Muscle layer of duodenum (tissue), 2 donors: Measurements from ENCODE around the gene HK1.

Source experiments
- H3K27ac ChIP-seq: one replicate; pipeline ENCODE4 v1.7.0; 2013; ENCODE audit warnings: mild to moderate bottlenecking, low read length
- H3K27me3 ChIP-seq: one replicate; pipeline ENCODE4 v1.7.0; 2013; ENCODE audit warnings: low read depth, mild to moderate bottlenecking, control low read depth, low read length
- H3K36me3 ChIP-seq, 2 donors: one replicate each; pipeline ENCODE4 v1.7.0; 2013; ENCODE audit warnings: low read length in 2 of 2, control low read depth in 1 of 2, mild to moderate bottlenecking in 1 of 2; ENCODE audit not compliant: insufficient read depth in 2 of 2, control insufficient read depth in 1 of 2
- H3K4me1 ChIP-seq, 2 donors: one replicate each; pipeline ENCODE4 v1.7.0; 2013; ENCODE audit warnings: low read length in 2 of 2, mild to moderate bottlenecking in 2 of 2, control low read depth in 1 of 2, moderate library complexity in 1 of 2; ENCODE audit not compliant: insufficient read depth in 2 of 2, control insufficient read depth in 1 of 2
- H3K4me3 ChIP-seq, 2 donors: one replicate each; pipeline ENCODE4 v1.7.0; 2013; ENCODE audit warnings: low read length in 2 of 2, low read depth in 1 of 2, mild to moderate bottlenecking in 1 of 2
- H3K9me3 ChIP-seq, 2 donors: one replicate each; pipeline ENCODE4 v1.7.0; 2013; ENCODE audit warnings: low read length in 2 of 2, control low read depth in 1 of 2, mild to moderate bottlenecking in 1 of 2; ENCODE audit not compliant: control insufficient read depth in 1 of 2
- donor health status: healthy.

Gene HK1

DNA sequence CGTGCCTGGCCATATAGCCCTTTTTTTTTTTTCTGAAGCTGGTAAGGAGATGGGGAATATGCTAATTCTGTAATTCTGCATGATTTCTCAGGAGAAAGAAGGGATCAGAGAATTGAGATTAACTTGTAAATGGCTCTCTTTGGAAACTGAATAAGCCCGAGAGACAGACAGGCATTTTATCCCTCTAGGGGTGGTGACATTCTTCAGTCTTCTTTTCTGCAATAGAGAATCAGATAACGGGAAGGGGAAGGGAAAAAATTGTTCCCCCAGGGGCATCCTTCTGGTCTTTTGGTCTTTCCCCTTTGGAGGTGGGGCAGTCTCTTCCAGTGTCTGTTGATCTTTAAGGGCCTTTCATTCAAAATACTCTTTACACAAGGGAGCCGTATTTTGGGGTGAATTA, 34.2 kb downstream of the HK1 start:
- H3K4me3 ChIP-seq: no peak overlapping the region
- H3K4me1 ChIP-seq: no peaks in the 10 kb centered on the region
- H3K36me3 ChIP-seq: no peaks in the 10 kb centered on the region
- H3K9me3 ChIP-seq: no peaks in the 10 kb centered on the region
- no peaks in the 10 kb centered on the region for H3K27me3 ChIP-seq
- no peak overlapping the region for H3K27ac ChIP-seq

GRCh38 chr10:69315100-69315542, 36.8 kb downstream of the HK1 start:
- Histone ChIP-seq H3K4me1 (peaks cover 2 to 7% of the 10 kb centered on the region in 2 donors), H3K9me3 (no peaks in the 10 kb centered on the region), H3K36me3 (peaks cover 0 to 4% of the 10 kb centered on the region in 2 donors), H3K27ac (no peak overlapping the region), H3K27me3 (no peaks in the 10 kb centered on the region), H3K4me3 (no peak overlapping the region)

DNA sequence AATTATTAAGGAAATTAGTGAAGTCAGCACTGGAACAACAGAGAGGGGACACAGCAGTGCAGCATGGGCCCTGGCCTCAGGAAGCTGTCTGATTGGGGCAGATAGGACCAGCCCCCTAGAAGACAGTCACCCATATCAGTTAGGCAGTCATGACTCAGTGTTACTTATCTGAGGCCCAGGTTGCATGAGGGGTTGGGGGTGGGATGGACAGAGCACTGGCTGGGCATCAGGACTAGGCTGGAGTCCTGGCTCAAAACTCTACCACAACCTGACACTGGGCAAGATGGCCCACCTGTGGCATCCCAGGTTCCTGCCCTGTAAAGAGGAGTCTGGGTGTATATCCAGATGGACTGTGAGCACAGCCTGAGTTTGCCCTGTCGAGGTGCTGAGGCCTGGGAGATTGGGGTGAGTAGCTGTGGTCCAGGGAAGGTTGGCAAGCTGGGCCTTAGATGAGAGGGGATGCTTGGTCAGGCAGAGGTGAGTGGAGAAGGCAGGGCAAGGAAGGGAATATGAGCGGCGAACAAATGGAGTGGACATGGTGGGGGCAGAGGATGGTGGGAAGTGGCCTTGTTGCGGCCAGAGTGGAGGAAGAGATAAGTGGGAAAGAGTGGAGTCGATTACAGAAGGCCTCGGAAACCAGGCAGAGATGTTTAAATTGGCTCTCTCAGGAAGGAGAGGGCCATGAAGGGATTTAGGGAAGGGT, 37.5 kb downstream of the HK1 start:
- Histone ChIP-seq H3K27me3 (no peaks in the 10 kb centered on the region), H3K4me3 (no peak overlapping the region), H3K27ac (no peak overlapping the region), H3K36me3 (peaks cover 0 to 4% of the 10 kb centered on the region in 2 donors), H3K9me3 (no peaks in the 10 kb centered on the region), H3K4me1 (peaks cover 7 to 13% of the 10 kb centered on the region in 2 donors)

- H3K27ac ChIP-seq: no peak overlapping the region
- H3K4me3 ChIP-seq: no peak overlapping the region
- H3K4me1 ChIP-seq: peaks cover 13 to 20% of the 10 kb centered on the region in 2 donors
- H3K36me3 ChIP-seq: peaks cover 0 to 4% of the 10 kb centered on the region in 2 donors
- H3K9me3 ChIP-seq: no peaks in the 10 kb centered on the region
- no peaks in the 10 kb centered on the region for H3K27me3 ChIP-seq
Measured at GRCh38 chr10:69316313-69317059, 38.2 kb downstream of the HK1 start.

- no peaks in the 10 kb centered on the region for H3K9me3 ChIP-seq
- peaks cover 0 to 4% of the 10 kb centered on the region in 2 donors for H3K36me3 ChIP-seq
- H3K27ac ChIP-seq: peak overlapping the region; percentile 49
- no peaks in the 10 kb centered on the region for H3K27me3 ChIP-seq
- peaks cover 13 to 25% of the 10 kb centered on the region in 2 donors for H3K4me1 ChIP-seq
- H3K4me3 ChIP-seq: no peak overlapping the region
Measured at GRCh38 chr10:69317175-69317604, 38.9 kb downstream of the HK1 start.

- H3K4me3 ChIP-seq: peak overlapping the region; percentile 73 to 93
- H3K9me3 ChIP-seq: no peaks in the 10 kb centered on the region
- peak overlapping the region; percentile 49 for H3K27ac ChIP-seq
- H3K4me1 ChIP-seq: peaks cover 13 to 25% of the 10 kb centered on the region in 2 donors
- peaks cover 0 to 4% of the 10 kb centered on the region in 2 donors for H3K36me3 ChIP-seq
- no peaks in the 10 kb centered on the region for H3K27me3 ChIP-seq
Measured at GRCh38 chr10:69317626-69318105, 39.4 kb downstream of the HK1 start.

DNA sequence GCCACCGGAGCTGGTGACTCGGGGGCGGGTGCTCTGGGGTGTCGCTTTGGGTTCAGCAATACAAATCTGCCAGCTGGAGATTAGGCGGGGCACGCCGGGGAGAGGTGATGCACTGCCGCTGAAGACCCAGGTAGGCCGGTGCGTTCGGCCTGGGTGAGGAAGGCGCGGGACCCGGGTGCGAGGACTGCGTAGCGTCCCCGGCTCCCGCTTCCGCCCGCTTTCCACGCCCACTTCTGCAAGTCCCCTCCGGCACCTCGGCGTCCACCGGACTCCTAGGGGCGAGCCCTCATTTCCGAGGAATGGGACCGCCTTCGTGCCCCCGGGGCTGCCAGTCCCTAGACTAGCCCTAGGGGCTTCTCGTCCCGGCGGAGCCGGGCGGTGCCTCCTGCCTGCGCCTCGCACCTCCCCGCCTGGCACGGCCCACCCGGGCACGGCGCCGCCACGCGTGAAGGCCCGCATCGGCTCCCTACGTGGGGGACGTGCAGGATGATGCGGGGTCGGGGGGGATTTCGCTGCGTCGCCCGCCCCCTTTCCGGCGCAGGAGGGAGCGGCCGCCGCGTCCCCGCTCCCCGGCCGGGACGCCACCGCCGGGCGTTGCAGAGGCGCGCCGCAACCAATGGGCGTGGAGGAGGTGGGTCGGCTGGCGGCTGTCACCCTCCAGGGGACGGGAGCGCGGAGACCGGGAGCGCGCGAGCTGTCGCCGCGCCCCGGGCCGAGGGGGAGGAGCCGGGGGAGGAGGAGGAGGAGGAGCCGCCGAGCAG, 40.0 kb downstream of the HK1 start:
- Histone ChIP-seq H3K27me3 (no peaks in the 10 kb centered on the region), H3K4me3 (peak overlapping the region; percentile 73 to 93), H3K27ac (peak overlapping the region; percentile 49), H3K36me3 (peaks cover 0 to 4% of the 10 kb centered on the region in 2 donors), H3K9me3 (no peaks in the 10 kb centered on the region), H3K4me1 (peaks cover 13 to 25% of the 10 kb centered on the region in 2 donors)

GRCh38 chr10:69318867-69319727, 40.8 kb downstream of the HK1 start:
- H3K36me3 ChIP-seq: peaks cover 0 to 4% of the 10 kb centered on the region in 2 donors
- peak overlapping the region; percentile 73 to 93 for H3K4me3 ChIP-seq
- H3K27me3 ChIP-seq: no peaks in the 10 kb centered on the region
- H3K9me3 ChIP-seq: no peaks in the 10 kb centered on the region
- peaks cover 13 to 32% of the 10 kb centered on the region in 2 donors for H3K4me1 ChIP-seq
- H3K27ac ChIP-seq: peak overlapping the region; percentile 78

DNA sequence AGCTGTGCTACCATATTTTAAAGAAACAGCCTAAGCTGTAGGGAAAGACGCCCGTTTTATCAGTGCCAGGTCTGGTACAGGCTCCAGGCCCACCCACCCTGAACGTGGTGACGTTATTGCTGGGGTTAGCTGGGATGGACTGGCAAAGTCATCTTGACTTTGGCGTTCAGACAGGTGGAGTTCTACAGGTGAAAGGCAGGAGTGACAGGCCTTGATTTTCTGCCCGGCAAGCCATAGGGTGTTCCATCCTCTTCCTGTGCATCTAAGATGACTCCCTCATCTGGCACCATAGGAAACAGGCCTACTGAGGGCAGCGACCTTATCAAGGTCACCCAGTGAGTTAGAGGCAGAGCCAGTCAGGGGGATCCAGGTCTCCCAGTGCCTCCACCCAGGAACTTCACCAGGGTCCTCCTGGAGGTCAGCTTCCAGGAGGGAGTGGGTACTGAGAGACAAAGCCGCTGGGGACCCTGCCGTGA, 41.6 kb downstream of the HK1 start:
- H3K4me3 ChIP-seq: peak overlapping the region; percentile 73 to 93
- H3K36me3 ChIP-seq: peaks cover 0 to 4% of the 10 kb centered on the region in 2 donors
- H3K9me3 ChIP-seq: no peaks in the 10 kb centered on the region
- H3K4me1 ChIP-seq: peaks cover 13 to 35% of the 10 kb centered on the region in 2 donors
- H3K27ac ChIP-seq: peak overlapping the region; percentile 78
- H3K27me3 ChIP-seq: no peaks in the 10 kb centered on the region

GRCh38 chr10:69320521-69320920, 42.2 kb downstream of the HK1 start:
- Histone ChIP-seq H3K27ac (peak overlapping the region; percentile 78), H3K4me1 (peaks cover 13 to 35% of the 10 kb centered on the region in 2 donors)

More at GRCh38 chr10:69320521-69320920, 42.2 kb downstream of the HK1 start:
- peak overlapping the region; percentile 73 to 93 for H3K4me3 ChIP-seq
- H3K9me3 ChIP-seq: no peaks in the 10 kb centered on the region
- peaks cover 0 to 4% of the 10 kb centered on the region in 2 donors for H3K36me3 ChIP-seq
- no peaks in the 10 kb centered on the region for H3K27me3 ChIP-seq
